MM.1S (cell line): ENCODE results near the gene MZF1.

Experiments
- DNase-seq: peaks from one replicate; pipeline ENCODE4 v3.0.0-alpha.2; 2015
- H2AFZ ChIP-seq: fragments of 300-600 bp; sonication (generic); 2 replicates; pipeline ENCODE4 v1.6.0; 2016; ENCODE audit warnings: antibody characterized with exemption, low read length
- H3F3A ChIP-seq: fragments of 300-600 bp; sonication (generic); 2 replicates; pipeline ENCODE4 v1.6.1; 2016; ENCODE audit warnings: mild to moderate bottlenecking, antibody characterized with exemption, low read length, moderate library complexity, mixed read lengths; ENCODE audit not compliant: insufficient read depth
- H3K27ac ChIP-seq: fragments of 300-600 bp; sonication (generic); 2 replicates; pipeline ENCODE4 v1.5.1; 2016; ENCODE audit warnings: mild to moderate bottlenecking, low read length
- H3K27me3 ChIP-seq: fragments of 300-600 bp; sonication (generic); replicated peaks from 2 replicates; pipeline ENCODE4 v1.6.0; 2016; ENCODE audit warnings: low read length; ENCODE audit not compliant: insufficient read depth
- H3K36me3 ChIP-seq: fragments of 300-600 bp; sonication (generic); replicated peaks from 2 replicates; pipeline ENCODE4 v1.6.1; 2016; ENCODE audit warnings: mild to moderate bottlenecking, low read length, mixed read lengths; ENCODE audit not compliant: insufficient read depth
- H3K4me1 ChIP-seq: fragments of 300-600 bp; sonication (generic); 2 replicates; pipeline ENCODE4 v1.6.1; 2016; ENCODE audit warnings: low read length, mixed read lengths
- H3K4me2 ChIP-seq: fragments of 300-600 bp; sonication (generic); 2 replicates; pipeline ENCODE4 v1.6.0; 2016; ENCODE audit warnings: low read depth, low read length
- H3K4me3 ChIP-seq: fragments of 300-600 bp; sonication (generic); 2 replicates; pipeline ENCODE4 v1.5.1; 2016; ENCODE audit warnings: low read length, mixed read lengths
- H3K79me2 ChIP-seq: fragments of 300-600 bp; sonication (generic); 2 replicates; pipeline ENCODE4 v1.6.1; 2016; ENCODE audit warnings: mixed run types, low read length, mixed read lengths
- H3K9ac ChIP-seq: fragments of 300-600 bp; sonication (generic); 2 replicates; pipeline ENCODE4 v1.6.1; 2016; ENCODE audit warnings: low read length, mixed read lengths
- H3K9me2 ChIP-seq: fragments of 300-600 bp; sonication (generic); replicated peaks from 2 replicates; pipeline ENCODE4 v1.6.1; 2016; ENCODE audit warnings: mild to moderate bottlenecking, low read length, mixed read lengths; ENCODE audit not compliant: insufficient read depth
- H3K9me3 ChIP-seq: fragments of 300-600 bp; sonication (generic); replicated peaks from 2 replicates; pipeline ENCODE4 v1.6.1; 2016; ENCODE audit warnings: mild to moderate bottlenecking, low read length, mixed read lengths; ENCODE audit not compliant: insufficient read depth
- H4K20me1 ChIP-seq: fragments of 300-600 bp; sonication (generic); 2 replicates; pipeline ENCODE4 v1.6.1; 2016; ENCODE audit warnings: mild to moderate bottlenecking, low read length, moderate library complexity, mixed read lengths; ENCODE audit not compliant: insufficient read depth
- EZH2 ChIP-seq: fragments of 300-600 bp; sonication (generic); optimal IDR thresholded peaks from 2 replicates; pipeline ENCODE3; 2017; ENCODE audit warnings: low read depth, mild to moderate bottlenecking, antibody characterized with exemption, low read length, mixed read lengths
- EZH2phosphoT487 ChIP-seq: fragments of 300-600 bp; sonication (generic); IDR thresholded peaks from 2 replicates; pipeline ENCODE4 v1.6.1; 2018; ENCODE audit warnings: antibody characterized with exemption, low read length
- TF ChIP-seq, protein P1 (sequence below): fragments of 300-600 bp; sonication (generic); IDR thresholded peaks from 2 replicates; pipeline ENCODE4 v1.5.1; 2016; ENCODE audit warnings: antibody characterized with exemption, low read length, mixed read lengths

The MZF1 gene

DNA sequence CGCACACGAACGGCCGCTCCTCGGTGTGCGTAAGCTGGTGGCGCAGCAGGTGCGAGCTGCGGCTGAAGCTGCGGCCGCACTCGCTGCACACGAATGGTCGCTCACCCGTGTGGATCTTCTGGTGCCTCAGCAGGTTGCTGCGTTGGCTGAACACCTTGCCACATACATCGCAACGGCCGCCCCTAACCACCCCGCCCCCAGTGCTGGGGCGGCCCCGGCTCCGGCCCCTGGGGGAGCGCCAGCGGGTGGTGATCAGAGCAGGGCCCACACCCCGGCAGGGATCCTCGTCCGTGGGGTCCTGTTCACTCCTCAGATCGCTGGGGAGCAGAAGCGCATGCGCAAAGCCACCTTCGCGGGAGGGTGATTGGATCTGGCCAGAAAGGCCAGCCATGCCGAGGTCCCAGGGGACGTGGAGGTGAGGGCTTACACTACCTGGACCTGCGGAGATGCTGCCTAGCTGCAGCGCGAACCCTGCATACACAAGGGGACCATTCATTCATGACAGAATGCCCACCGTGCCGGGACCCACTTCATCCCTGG, 10.0 kb downstream of the MZF1 start:
- DNase-seq = no peak
- no peak overlapping the region for H2AFZ ChIP-seq
- H3K27ac ChIP-seq = no peak overlapping the region
- peaks cover 15% of the 10 kb centered on the region; the same call in 1 of the 2 replicates for H3F3A ChIP-seq
- peaks cover under 1% of the 10 kb centered on the region for H3K79me2 ChIP-seq
- H3K4me2 ChIP-seq = no peak overlapping the region
- H3K4me3 ChIP-seq = no peak overlapping the region
- TF ChIP-seq, protein P1, sequence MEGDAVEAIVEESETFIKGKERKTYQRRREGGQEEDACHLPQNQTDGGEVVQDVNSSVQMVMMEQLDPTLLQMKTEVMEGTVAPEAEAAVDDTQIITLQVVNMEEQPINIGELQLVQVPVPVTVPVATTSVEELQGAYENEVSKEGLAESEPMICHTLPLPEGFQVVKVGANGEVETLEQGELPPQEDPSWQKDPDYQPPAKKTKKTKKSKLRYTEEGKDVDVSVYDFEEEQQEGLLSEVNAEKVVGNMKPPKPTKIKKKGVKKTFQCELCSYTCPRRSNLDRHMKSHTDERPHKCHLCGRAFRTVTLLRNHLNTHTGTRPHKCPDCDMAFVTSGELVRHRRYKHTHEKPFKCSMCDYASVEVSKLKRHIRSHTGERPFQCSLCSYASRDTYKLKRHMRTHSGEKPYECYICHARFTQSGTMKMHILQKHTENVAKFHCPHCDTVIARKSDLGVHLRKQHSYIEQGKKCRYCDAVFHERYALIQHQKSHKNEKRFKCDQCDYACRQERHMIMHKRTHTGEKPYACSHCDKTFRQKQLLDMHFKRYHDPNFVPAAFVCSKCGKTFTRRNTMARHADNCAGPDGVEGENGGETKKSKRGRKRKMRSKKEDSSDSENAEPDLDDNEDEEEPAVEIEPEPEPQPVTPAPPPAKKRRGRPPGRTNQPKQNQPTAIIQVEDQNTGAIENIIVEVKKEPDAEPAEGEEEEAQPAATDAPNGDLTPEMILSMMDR = no peak
- TF ChIP-seq EZH2 (no peak), EZH2phosphoT487 (no peak)
- H4K20me1 ChIP-seq = no peaks in the 10 kb centered on the region
- no peaks in the 10 kb centered on the region for H3K9me3 ChIP-seq
- H3K4me1 ChIP-seq = peaks cover 5% of the 10 kb centered on the region
- no peaks in the 10 kb centered on the region for H3K9me2 ChIP-seq
- no peak overlapping the region for H3K9ac ChIP-seq
- H3K36me3 ChIP-seq = no peaks in the 10 kb centered on the region
- H3K27me3 ChIP-seq = no peaks in the 10 kb centered on the region

DNA sequence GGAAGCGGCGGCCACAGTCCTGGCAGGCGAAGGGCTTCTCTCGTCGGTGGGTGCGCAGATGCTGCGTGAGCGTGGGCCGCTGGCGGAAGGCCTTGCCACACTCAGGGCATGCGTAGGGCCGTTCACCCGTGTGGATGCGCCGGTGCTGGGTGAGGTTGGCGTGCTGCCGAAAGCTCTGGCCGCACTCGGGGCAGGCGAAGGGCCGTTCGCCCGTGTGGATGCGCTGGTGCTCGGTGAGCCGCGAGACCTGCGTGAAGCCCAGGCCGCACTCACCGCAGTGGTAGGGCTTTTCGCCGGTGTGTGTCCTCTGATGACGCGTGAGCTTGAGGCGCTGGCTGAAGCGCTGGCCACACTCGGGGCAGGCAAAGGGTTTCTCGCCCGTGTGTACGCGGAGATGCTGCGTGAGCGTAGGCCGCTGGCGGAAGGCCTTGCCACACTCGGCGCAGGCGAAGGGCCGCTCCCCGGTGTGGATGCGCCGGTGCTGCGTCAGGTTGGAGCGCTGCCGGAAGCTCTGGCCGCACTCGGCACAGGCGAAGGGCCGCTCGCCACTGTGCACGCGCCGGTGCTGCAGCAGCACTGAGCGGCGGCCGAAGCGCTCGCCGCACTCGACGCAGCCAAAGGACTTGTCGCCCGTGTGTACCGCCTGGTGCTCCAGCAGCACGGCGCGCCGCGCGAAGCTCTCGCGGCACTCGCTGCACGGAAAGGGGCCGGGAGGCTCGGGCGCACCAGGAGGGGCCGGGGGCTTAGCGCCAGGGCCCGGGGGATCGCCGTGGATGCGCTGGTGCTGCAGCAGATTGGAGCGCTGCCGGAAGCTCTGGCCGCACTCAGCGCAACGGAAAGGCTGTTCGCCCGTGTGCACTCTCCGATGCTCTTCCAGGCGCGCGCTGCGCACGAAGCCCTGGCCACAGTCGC, 10.8 kb downstream of the MZF1 start:
- H3K4me1 ChIP-seq = peaks cover 5% of the 10 kb centered on the region
- H3K9me2 ChIP-seq = no peaks in the 10 kb centered on the region
- no peak overlapping the region for H3K4me3 ChIP-seq
- no peak overlapping the region for H3K4me2 ChIP-seq
- H3K9ac ChIP-seq = no peak overlapping the region
- no peak for DNase-seq
- H3K36me3 ChIP-seq = no peaks in the 10 kb centered on the region
- H3K9me3 ChIP-seq = no peaks in the 10 kb centered on the region
- H3K27ac ChIP-seq = no peak overlapping the region
- peaks cover 20% of the 10 kb centered on the region; the same call in 1 of the 2 replicates for H3F3A ChIP-seq
- no peaks in the 10 kb centered on the region for H3K27me3 ChIP-seq
- no peak overlapping the region for H2AFZ ChIP-seq
- H3K79me2 ChIP-seq = peaks cover 8% of the 10 kb centered on the region
- H4K20me1 ChIP-seq = no peaks in the 10 kb centered on the region
- no peak for TF ChIP-seq EZH2phosphoT487
- TF ChIP-seq EZH2 = no peak
- TF ChIP-seq, protein P1 = no peak

DNA sequence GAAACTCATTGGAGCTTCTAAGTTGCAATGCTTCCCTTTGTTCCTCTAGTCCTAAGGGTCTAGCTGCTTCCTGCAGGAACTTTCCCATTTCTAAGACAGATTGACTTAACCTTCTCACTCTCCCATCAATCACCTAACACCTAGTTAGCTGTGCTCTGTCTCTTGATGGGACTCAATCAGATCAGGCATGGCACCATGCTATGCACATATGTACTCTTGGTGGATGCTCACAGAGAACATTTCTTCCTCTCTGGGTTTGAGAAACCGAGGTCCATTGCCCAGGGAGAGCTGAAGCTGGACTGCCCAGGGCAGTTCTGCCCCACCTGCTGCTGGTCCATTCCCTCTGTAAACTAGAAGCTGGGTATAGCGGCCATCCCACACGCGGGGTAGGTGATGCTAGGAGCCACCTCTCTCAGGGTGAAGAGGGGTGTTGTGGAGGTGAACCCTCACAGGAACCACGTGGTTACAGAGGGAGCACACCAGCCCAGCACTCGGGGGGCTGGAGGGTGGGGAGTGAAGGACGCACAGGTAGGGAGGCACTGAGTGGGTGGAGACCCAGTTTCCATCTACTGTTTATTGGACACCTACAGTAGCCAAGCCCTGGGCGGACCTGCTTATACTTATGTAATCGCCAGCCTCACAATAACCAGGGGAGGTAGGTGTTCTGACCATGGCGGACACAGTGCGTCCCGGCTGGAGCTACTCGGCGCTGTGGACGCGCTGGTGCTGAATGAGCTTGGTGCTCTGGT, 11.6 kb downstream of the MZF1 start:
- Histone ChIP-seq H3K9me3 (no peaks in the 10 kb centered on the region), H3K36me3 (no peaks in the 10 kb centered on the region), H4K20me1 (no peaks in the 10 kb centered on the region), H3K27me3 (no peaks in the 10 kb centered on the region), H3K4me2 (no peak overlapping the region), H3K9me2 (no peaks in the 10 kb centered on the region), H3K9ac (no peak overlapping the region), H2AFZ (no peak overlapping the region), H3K4me1 (peaks cover 11% of the 10 kb centered on the region), H3K27ac (no peak overlapping the region), H3F3A (peaks cover 20% of the 10 kb centered on the region; the same call in 1 of the 2 replicates), H3K4me3 (no peak overlapping the region), H3K79me2 (peaks cover 16% of the 10 kb centered on the region)
- no peak for DNase-seq
- TF ChIP-seq EZH2 (no peak), EZH2phosphoT487 (no peak)
- TF ChIP-seq, protein P1 = no peak
